Mammary epithelial cell (primary cell): ENCODE measurements around the gene MSH3.

Experiments
- CTCF ChIP-seq, 2 donors: IDR thresholded peaks in 1 of 2; conservative IDR thresholded peaks in 1 of 2; 2 replicates each; pipeline ENCODE4 v1.5.1; 2011 to 2012; ENCODE audit warnings: inconsistent platforms in 2 of 2, low read length in 2 of 2, mild to moderate bottlenecking in 2 of 2, control low read depth in 1 of 2, low read depth in 1 of 2; ENCODE audit not compliant: insufficient read depth in 1 of 2; ENCODE audit errors: extremely low read depth in 1 of 2
- EZH2 ChIP-seq: IDR thresholded peaks from 2 replicates; pipeline ENCODE4 v1.6.1; 2012; ENCODE audit warnings: low read length, inconsistent platforms, borderline replicate concordance

GRCh38 chr5:80755626-80756025 lies 101.2 kb downstream of the MSH3 start:
- TF ChIP-seq CTCF (conservative IDR thresholded peaks at IDR 0.05 in 1 of 2, IDR thresholded peaks at IDR 0.05 in 1 of 2; ENCODE audit: extremely low read depth in 1 of 2, insufficient read depth in 1 of 2, low read depth in 1 of 2, low read length in 2 of 2) = no peak
- TF ChIP-seq EZH2 = no peak
